ENCODE measurements around the gene GJE1.
"Not testable (repeated sequence)": the region's sequence is repeated elsewhere in the genome, so short reads cannot be mapped to it uniquely, and the experiment has no call there.

GJE1 gene

GRCh38 chr6:142132625-142133024 lies at the start of gene GJE1:
Gene GJE1 (plus strand): TSS chr6:142132925. CDS start chr6:142133159, 234 bp downstream.
- DNase-seq: no peak

- no peak for DNase-seq
Measured at GRCh38 chr6:142087950-142088857, 44.5 kb upstream of the GJE1 start.

GRCh38 chr6:142088858-142089216 lies 43.9 kb upstream of the GJE1 start:
- DNase-seq: no peak

- DNase-seq: not testable (repeated sequence)
Measured at GRCh38 chr6:142104820-142105219, 27.9 kb upstream of the GJE1 start.

- not testable (repeated sequence) for DNase-seq
Measured at GRCh38 chr6:142110820-142111219, 21.9 kb upstream of the GJE1 start.

- DNase-seq: peak; percentile 70
Measured at GRCh38 chr6:142112451-142113061, 20.2 kb upstream of the GJE1 start.

- DNase-seq: no peak
Measured at GRCh38 chr6:142117366-142117765, 15.4 kb upstream of the GJE1 start.

GRCh38 chr6:142118328-142118727 lies 14.4 kb upstream of the GJE1 start:
- no peak for DNase-seq

- no peak for DNase-seq
Measured at GRCh38 chr6:142118925-142119324, 13.8 kb upstream of the GJE1 start.

- DNase-seq: no peak
Measured at GRCh38 chr6:142121342-142121741, 11.4 kb upstream of the GJE1 start.

- no peak for DNase-seq
Measured at GRCh38 chr6:142130814-142131213, 1.9 kb upstream of the GJE1 start.

GRCh38 chr6:142138876-142139275 lies 6.2 kb downstream of the GJE1 start:
- no peak for DNase-seq

- DNase-seq: not testable (repeated sequence)
Measured at GRCh38 chr6:142141531-142141930, 8.8 kb downstream of the GJE1 start.

GRCh38 chr6:142146828-142147662 lies 14.3 kb downstream of the GJE1 start, which contains the start of the genes NMBR and VTA1:
Gene NMBR (minus strand): TSS chr6:142147122. CDS start chr6:142088658, 58,464 bp downstream.
Gene VTA1 (plus strand): TSS chr6:142147263. CDS start chr6:142147288, 25 bp downstream.
- DNase-seq: peak; percentile 90

- DNase-seq: no peak
Measured at GRCh38 chr6:142152746-142153145, 20.0 kb downstream of the GJE1 start.

GRCh38 chr6:142153196-142153595 lies 20.5 kb downstream of the GJE1 start:
- DNase-seq: no peak

GRCh38 chr6:142154336-142154735 lies 21.6 kb downstream of the GJE1 start:
- DNase-seq: no peak

- no peak for DNase-seq
Measured at GRCh38 chr6:142155091-142155490, 22.4 kb downstream of the GJE1 start.

- DNase-seq: no peak
Measured at GRCh38 chr6:142155895-142156757, 23.4 kb downstream of the GJE1 start.

GRCh38 chr6:142156758-142157068 lies 24.0 kb downstream of the GJE1 start:
- DNase-seq: not testable (repeated sequence)

GRCh38 chr6:142162780-142163179 lies 30.1 kb downstream of the GJE1 start:
- no peak for DNase-seq

GRCh38 chr6:142165227-142165626 lies 32.5 kb downstream of the GJE1 start:
- no peak for DNase-seq

All from stimulated activated CD4-positive, alpha-beta T cell treated with anti-CD3 and anti-CD28 coated beads, Interleukin-12 subunit alpha, Interleukin-12 subunit beta, amount 100 ng/mL, for 4 hours (primary cell).